Fibroblast of lung (primary cell): ENCODE results near the gene NEURL1. TPM values are rescaled to one million over a fixed set of nuclear protein-coding genes. Genes with fewer than 3 reads are reported as not detected.
"Not testable (repeated sequence)": the region's sequence is repeated elsewhere in the genome, so short reads cannot be mapped to it uniquely, and the experiment has no call there.

Source experiments
- DNase-seq, 2 donors: peaks; one replicate each; pipeline versions ENCODE4 v3.0.0 to v3.0.0-alpha.2; 2010; ENCODE audit warnings: low read depth in 2 of 2
- H2AFZ ChIP-seq: 2 replicates; pipeline ENCODE4 v1.5.1; 2012; ENCODE audit warnings: low read length, control low read depth, inconsistent platforms
- H3K27ac ChIP-seq: 2 replicates; pipeline ENCODE4 v1.5.1; 2011; ENCODE audit warnings: low read length, control low read depth; ENCODE audit not compliant: insufficient read depth
- H3K27me3 ChIP-seq: 2 replicates; pipeline ENCODE4 v1.5.1; 2011; ENCODE audit warnings: mild to moderate bottlenecking, low read length; ENCODE audit not compliant: control insufficient read depth, insufficient read depth
- H3K36me3 ChIP-seq: 2 replicates; pipeline ENCODE4 v1.5.1; 2011; ENCODE audit warnings: low read length; ENCODE audit not compliant: control insufficient read depth, insufficient read depth
- H3K4me1 ChIP-seq: 2 replicates; pipeline ENCODE4 v1.5.1; 2011; ENCODE audit warnings: low read length; ENCODE audit not compliant: control insufficient read depth, insufficient read depth; ENCODE audit errors: extremely low read depth
- H3K4me2 ChIP-seq: 2 replicates; pipeline ENCODE4 v1.5.1; 2011; ENCODE audit warnings: low read length, control low read depth; ENCODE audit not compliant: insufficient read depth; ENCODE audit errors: extremely low read depth
- H3K4me3 ChIP-seq, 4 experiments: fragments of 200-600 bp in 1 of 4; sonication (generic) in 1 of 4; replicated peaks in 1 of 4; 2 replicates each; pipeline ENCODE4 v1.5.1; 2011 to 2016; ENCODE audit warnings: low read length in 4 of 4, low read depth in 3 of 4, mild to moderate bottlenecking in 3 of 4, control low read depth in 2 of 4, inconsistent platforms in 1 of 4, mixed read lengths in 1 of 4; ENCODE audit not compliant: insufficient read depth in 1 of 4; ENCODE audit errors: control extremely low read depth in 1 of 4
- H3K79me2 ChIP-seq: 2 replicates; pipeline ENCODE4 v1.5.1; 2012; ENCODE audit warnings: mild to moderate bottlenecking, low read length, inconsistent platforms; ENCODE audit not compliant: control insufficient read depth, insufficient read depth
- H3K9ac ChIP-seq: 2 replicates; pipeline ENCODE4 v1.5.1; 2011; ENCODE audit warnings: mild to moderate bottlenecking, low read length, control low read depth; ENCODE audit not compliant: insufficient read depth
- H3K9me3 ChIP-seq: 2 replicates; pipeline ENCODE4 v1.5.1; 2012; ENCODE audit warnings: low read depth, low read length; ENCODE audit not compliant: control insufficient read depth, insufficient read depth
- H4K20me1 ChIP-seq: 2 replicates; pipeline ENCODE4 v1.5.1; 2011; ENCODE audit warnings: low read length; ENCODE audit not compliant: control insufficient read depth, insufficient read depth; ENCODE audit errors: extremely low read depth
- CTCF ChIP-seq, 2 donors: IDR thresholded peaks in 1 of 2; conservative IDR thresholded peaks in 1 of 2; 1 replicate in 1 of 2; 2 replicates in 1 of 2; pipeline ENCODE4 v1.5.1; 2011 to 2012; ENCODE audit warnings: low read length in 2 of 2, control low read depth in 1 of 2, inconsistent platforms in 1 of 2, low read depth in 1 of 2, mild to moderate bottlenecking in 1 of 2
- EZH2 ChIP-seq: IDR thresholded peaks from 2 replicates; pipeline ENCODE4 v1.5.1; 2012; ENCODE audit warnings: low read length, control low read depth, mild to moderate bottlenecking; ENCODE audit errors: missing control alignments
- polyA plus RNA-seq, 2 donors: library from polyadenylated mRNA; depleted of rRNA in 1 of 2; stranded (reverse) in 1 of 2; unstranded in 1 of 2; fragments of >200 nt; gene quantifications; 2 replicates each; pipeline ENCODE4 v1.2.1, GENCODE V29; 2011 to 2012; ENCODE audit warnings: missing spikeins in 1 of 2
- total RNA-seq: library from RNA; depleted of rRNA; stranded (reverse); fragments of >200 nt; gene quantifications from 2 replicates; pipeline ENCODE4 v1.2.1, GENCODE V29; 2014

Gene NEURL1
- total and polyA plus RNA-seq, 2 donors (not counting 1 experiment from before 2014, with no cell fraction given): 0.12 TPM; not detected in 1

- Histone ChIP-seq H3K36me3 (no peaks in the 10 kb centered on the region), H3K9ac (no peak overlapping the region), H3K4me1 (no peaks in the 10 kb centered on the region), H2AFZ (no peak overlapping the region), H3K4me2 (no peak overlapping the region), H3K27me3 (peaks cover 4% of the 10 kb centered on the region), H3K4me3 (no peak overlapping the region), H3K79me2 (no peaks in the 10 kb centered on the region), H3K27ac (no peak overlapping the region), H4K20me1 (no peaks in the 10 kb centered on the region), H3K9me3 (no peaks in the 10 kb centered on the region)
- TF ChIP-seq CTCF (conservative IDR thresholded peaks at IDR 0.05 in 1 of 2, IDR thresholded peaks at IDR 0.05 in 1 of 2; ENCODE audit: low read depth in 1 of 2, low read length in 2 of 2) (no peak), EZH2 (no peak)
- DNase-seq: no peak
These were observed 30.2 kb downstream of the NEURL1 start for GRCh38 chr10:103523683-103524082.

DNA sequence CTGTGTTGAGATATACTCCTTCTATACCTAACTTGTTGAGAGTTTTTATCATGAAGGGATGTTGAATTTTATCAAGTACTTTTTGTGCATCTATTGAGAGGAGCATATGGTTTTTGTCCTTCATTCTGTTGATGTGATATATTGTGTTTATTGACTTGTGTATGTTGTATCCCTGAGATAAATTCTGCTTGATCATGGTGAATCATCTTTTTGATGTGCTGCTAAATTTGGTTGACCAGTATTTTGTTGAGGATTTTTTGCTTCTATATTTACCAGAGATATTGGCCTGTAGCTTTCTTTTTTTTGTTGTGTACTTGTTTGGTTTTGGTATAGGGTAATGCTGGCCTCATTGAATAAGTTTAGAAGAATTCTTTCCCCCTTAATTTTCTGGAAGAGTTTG, 32.4 kb downstream of the NEURL1 start:
- Histone ChIP-seq H3K4me3 (no peak overlapping the region), H3K9me3 (no peaks in the 10 kb centered on the region), H3K9ac (no peak overlapping the region), H2AFZ (no peak overlapping the region), H3K4me2 (no peak overlapping the region), H3K79me2 (no peaks in the 10 kb centered on the region), H4K20me1 (no peaks in the 10 kb centered on the region), H3K27me3 (no peaks in the 10 kb centered on the region), H3K27ac (no peak overlapping the region), H3K36me3 (no peaks in the 10 kb centered on the region), H3K4me1 (no peaks in the 10 kb centered on the region)
- no peak for TF ChIP-seq CTCF (conservative IDR thresholded peaks at IDR 0.05 in 1 of 2, IDR thresholded peaks at IDR 0.05 in 1 of 2; ENCODE audit: low read depth in 1 of 2, low read length in 2 of 2)
- no peak for TF ChIP-seq EZH2
- DNase-seq: no peak

GRCh38 chr10:103527476-103527875, 34.0 kb downstream of the NEURL1 start:
- H4K20me1 ChIP-seq, H3K4me3 ChIP-seq, H2AFZ ChIP-seq, H3K36me3 ChIP-seq, H3K27me3 ChIP-seq, H3K27ac ChIP-seq, H3K9me3 ChIP-seq, H3K4me2 ChIP-seq, H3K4me1 ChIP-seq, H3K79me2 ChIP-seq, H3K9ac ChIP-seq: not testable (repeated sequence)
- peak in 1 of 2 donors; percentile 69 for DNase-seq
